Measurements from ENCODE around the gene GLMP. TPM values are rescaled to one million over a fixed set of nuclear protein-coding genes. Genes with fewer than 3 reads are reported as not detected.

Gene GLMP
- total and polyA plus RNA-seq, 2 of the 13 experiments (the other 11 are each of a cell fraction or from before 2014, with no cell fraction given), result 44.6 to 75.8 TPM

DNA sequence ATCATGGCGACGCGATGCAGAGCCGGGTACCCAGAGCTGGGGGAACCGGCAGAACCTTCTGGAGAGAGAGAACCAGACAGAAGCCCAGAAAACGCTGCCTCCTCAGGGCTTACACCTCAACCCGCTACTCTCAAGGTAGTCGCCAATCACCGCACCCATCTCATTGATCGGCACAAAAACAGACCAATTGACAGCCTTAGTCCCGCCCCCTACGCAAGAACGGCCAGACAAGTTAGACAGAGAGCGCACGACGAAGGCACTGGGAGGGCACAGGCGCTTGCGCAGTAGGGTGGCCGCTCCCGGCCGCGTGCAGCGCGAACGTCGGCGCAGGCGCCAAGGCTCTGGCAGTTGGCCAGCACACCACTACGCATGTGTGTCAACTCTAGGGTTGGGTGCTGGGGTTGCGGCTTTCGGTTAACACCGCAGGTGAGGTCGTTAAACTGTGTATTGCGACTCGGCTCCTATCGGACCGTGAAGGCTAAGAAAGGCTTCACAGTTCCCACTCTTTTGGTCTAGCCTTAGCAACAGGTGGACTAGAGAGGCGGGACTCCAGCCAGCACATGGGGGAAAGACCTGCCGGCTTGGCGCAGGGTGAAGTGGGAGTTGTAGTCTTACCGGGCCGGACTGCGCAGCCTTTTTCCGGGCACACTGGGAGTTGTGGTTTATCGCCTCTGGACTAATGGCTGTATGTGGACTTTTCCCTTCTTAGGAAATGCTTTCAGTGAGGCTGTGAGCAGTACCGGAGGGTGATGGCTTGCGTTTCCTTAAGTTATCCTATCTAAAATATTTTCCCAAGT is 42.9 kb upstream of the GLMP start, which contains the start of the genes CCT3 and TSACC (continued):
- TF ChIP-seq, protein P1, sequence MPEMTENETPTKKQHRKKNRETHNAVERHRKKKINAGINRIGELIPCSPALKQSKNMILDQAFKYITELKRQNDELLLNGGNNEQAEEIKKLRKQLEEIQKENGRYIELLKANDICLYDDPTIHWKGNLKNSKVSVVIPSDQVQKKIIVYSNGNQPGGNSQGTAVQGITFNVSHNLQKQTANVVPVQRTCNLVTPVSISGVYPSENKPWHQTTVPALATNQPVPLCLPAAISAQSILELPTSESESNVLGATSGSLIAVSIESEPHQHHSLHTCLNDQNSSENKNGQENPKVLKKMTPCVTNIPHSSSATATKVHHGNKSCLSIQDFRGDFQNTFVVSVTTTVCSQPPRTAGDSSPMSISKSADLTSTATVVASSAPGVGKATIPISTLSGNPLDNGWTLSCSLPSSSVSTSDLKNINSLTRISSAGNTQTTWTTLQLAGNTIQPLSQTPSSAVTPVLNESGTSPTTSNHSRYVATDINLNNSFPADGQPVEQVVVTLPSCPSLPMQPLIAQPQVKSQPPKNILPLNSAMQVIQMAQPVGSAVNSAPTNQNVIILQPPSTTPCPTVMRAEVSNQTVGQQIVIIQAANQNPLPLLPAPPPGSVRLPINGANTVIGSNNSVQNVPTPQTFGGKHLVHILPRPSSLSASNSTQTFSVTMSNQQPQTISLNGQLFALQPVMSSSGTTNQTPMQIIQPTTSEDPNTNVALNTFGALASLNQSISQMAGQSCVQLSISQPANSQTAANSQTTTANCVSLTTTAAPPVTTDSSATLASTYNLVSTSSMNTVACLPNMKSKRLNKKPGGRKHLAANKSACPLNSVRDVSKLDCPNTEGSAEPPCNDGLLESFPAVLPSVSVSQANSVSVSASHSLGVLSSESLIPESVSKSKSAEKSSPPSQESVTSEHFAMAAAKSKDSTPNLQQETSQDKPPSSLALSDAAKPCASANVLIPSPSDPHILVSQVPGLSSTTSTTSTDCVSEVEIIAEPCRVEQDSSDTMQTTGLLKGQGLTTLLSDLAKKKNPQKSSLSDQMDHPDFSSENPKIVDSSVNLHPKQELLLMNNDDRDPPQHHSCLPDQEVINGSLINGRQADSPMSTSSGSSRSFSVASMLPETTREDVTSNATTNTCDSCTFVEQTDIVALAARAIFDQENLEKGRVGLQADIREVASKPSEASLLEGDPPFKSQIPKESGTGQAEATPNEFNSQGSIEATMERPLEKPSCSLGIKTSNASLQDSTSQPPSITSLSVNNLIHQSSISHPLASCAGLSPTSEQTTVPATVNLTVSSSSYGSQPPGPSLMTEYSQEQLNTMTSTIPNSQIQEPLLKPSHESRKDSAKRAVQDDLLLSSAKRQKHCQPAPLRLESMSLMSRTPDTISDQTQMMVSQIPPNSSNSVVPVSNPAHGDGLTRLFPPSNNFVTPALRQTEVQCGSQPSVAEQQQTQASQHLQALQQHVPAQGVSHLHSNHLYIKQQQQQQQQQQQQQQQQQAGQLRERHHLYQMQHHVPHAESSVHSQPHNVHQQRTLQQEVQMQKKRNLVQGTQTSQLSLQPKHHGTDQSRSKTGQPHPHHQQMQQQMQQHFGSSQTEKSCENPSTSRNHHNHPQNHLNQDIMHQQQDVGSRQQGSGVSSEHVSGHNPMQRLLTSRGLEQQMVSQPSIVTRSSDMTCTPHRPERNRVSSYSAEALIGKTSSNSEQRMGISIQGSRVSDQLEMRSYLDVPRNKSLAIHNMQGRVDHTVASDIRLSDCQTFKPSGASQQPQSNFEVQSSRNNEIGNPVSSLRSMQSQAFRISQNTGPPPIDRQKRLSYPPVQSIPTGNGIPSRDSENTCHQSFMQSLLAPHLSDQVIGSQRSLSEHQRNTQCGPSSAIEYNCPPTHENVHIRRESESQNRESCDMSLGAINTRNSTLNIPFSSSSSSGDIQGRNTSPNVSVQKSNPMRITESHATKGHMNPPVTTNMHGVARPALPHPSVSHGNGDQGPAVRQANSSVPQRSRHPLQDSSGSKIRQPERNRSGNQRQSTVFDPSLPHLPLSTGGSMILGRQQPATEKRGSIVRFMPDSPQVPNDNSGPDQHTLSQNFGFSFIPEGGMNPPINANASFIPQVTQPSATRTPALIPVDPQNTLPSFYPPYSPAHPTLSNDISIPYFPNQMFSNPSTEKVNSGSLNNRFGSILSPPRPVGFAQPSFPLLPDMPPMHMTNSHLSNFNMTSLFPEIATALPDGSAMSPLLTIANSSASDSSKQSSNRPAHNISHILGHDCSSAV (CRISPR knock-in tag; IDR thresholded peaks at IDR 0.05; ENCODE audit: borderline replicate concordance), result no peak
- no peak for TF ChIP-seq GPN1 (CRISPR knock-in tag; IDR thresholded peaks at IDR 0.05; ENCODE audit: borderline replicate concordance)
- peak; percentile 18; the same call in 1 of the 2 replicates for TF ChIP-seq ZNF232 (CRISPR knock-in tag; IDR thresholded peaks at IDR 0.05; ENCODE audit: borderline replicate concordance)
- TF ChIP-seq ZNF737 (CRISPR knock-in tag; IDR thresholded peaks at IDR 0.05; ENCODE audit: borderline replicate concordance), result no peak
- TF ChIP-seq, protein P2, sequence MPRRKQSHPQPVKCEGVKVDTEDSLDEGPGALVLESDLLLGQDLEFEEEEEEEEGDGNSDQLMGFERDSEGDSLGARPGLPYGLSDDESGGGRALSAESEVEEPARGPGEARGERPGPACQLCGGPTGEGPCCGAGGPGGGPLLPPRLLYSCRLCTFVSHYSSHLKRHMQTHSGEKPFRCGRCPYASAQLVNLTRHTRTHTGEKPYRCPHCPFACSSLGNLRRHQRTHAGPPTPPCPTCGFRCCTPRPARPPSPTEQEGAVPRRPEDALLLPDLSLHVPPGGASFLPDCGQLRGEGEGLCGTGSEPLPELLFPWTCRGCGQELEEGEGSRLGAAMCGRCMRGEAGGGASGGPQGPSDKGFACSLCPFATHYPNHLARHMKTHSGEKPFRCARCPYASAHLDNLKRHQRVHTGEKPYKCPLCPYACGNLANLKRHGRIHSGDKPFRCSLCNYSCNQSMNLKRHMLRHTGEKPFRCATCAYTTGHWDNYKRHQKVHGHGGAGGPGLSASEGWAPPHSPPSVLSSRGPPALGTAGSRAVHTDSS (CRISPR knock-in tag; conservative IDR thresholded peaks at IDR 0.05), result no peak
- TF ChIP-seq DR1 (CRISPR knock-in tag; IDR thresholded peaks at IDR 0.05), result peak; percentile 76; the same call in 1 of the 2 replicates
- TF ChIP-seq, protein P3, sequence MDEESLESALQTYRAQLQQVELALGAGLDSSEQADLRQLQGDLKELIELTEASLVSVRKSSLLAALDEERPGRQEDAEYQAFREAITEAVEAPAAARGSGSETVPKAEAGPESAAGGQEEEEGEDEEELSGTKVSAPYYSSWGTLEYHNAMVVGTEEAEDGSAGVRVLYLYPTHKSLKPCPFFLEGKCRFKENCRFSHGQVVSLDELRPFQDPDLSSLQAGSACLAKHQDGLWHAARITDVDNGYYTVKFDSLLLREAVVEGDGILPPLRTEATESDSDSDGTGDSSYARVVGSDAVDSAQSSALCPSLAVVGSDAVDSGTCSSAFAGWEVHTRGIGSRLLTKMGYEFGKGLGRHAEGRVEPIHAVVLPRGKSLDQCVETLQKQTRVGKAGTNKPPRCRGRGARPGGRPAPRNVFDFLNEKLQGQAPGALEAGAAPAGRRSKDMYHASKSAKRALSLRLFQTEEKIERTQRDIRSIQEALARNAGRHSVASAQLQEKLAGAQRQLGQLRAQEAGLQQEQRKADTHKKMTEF (CRISPR knock-in tag; IDR thresholded peaks at IDR 0.05), result peak; percentile 65
- no peak for TF ChIP-seq TCF7L2 (IDR thresholded peaks at IDR 0.05; ENCODE audit: low read depth, low read length)
- no peak for TF ChIP-seq ZNF101 (CRISPR knock-in tag; IDR thresholded peaks at IDR 0.05; ENCODE audit: borderline replicate concordance, low read depth)
- peak; percentile 63 for TF ChIP-seq ERF (CRISPR knock-in tag; IDR thresholded peaks at IDR 0.05)
- TF ChIP-seq KDM2A (CRISPR knock-in tag; IDR thresholded peaks at IDR 0.05; ENCODE audit: borderline replicate concordance, low read depth), result peak; percentile 64
- TF ChIP-seq, protein P4, sequence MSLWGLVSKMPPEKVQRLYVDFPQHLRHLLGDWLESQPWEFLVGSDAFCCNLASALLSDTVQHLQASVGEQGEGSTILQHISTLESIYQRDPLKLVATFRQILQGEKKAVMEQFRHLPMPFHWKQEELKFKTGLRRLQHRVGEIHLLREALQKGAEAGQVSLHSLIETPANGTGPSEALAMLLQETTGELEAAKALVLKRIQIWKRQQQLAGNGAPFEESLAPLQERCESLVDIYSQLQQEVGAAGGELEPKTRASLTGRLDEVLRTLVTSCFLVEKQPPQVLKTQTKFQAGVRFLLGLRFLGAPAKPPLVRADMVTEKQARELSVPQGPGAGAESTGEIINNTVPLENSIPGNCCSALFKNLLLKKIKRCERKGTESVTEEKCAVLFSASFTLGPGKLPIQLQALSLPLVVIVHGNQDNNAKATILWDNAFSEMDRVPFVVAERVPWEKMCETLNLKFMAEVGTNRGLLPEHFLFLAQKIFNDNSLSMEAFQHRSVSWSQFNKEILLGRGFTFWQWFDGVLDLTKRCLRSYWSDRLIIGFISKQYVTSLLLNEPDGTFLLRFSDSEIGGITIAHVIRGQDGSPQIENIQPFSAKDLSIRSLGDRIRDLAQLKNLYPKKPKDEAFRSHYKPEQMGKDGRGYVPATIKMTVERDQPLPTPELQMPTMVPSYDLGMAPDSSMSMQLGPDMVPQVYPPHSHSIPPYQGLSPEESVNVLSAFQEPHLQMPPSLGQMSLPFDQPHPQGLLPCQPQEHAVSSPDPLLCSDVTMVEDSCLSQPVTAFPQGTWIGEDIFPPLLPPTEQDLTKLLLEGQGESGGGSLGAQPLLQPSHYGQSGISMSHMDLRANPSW (CRISPR knock-in tag; IDR thresholded peaks at IDR 0.05; ENCODE audit: borderline replicate concordance), result 0 out of 2 replicates have a peak, but pooled peaks have one; percentile 45
- TF ChIP-seq, protein P5, sequence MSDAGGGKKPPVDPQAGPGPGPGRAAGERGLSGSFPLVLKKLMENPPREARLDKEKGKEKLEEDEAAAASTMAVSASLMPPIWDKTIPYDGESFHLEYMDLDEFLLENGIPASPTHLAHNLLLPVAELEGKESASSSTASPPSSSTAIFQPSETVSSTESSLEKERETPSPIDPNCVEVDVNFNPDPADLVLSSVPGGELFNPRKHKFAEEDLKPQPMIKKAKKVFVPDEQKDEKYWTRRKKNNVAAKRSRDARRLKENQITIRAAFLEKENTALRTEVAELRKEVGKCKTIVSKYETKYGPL (CRISPR knock-in tag; IDR thresholded peaks at IDR 0.05), result no peak
